Body of pancreas (tissue), 4 donors: ENCODE results near the gene ASCC2. TPM values are rescaled to one million over a fixed set of nuclear protein-coding genes. Genes with fewer than 3 reads are reported as not detected.

ENCODE experiments used
- ATAC-seq: fragments of 150-250 bp; one replicate; pipeline ENCODE4 v1.9.1; 2016
- DNase-seq, 4 donors: peaks; one replicate each; pipeline ENCODE4 v3.0.0-alpha.2; 2019
- H3K27ac ChIP-seq, 4 donors: fragments of 200-600 bp; sonication (generic); 1 replicate in 3 of 4; 2 replicates in 1 of 4; pipeline versions ENCODE4 v1.5.1 to v1.6.1; 2016 to 2019; ENCODE audit warnings: mild to moderate bottlenecking in 1 of 4, mixed read lengths in 1 of 4, moderate library complexity in 1 of 4
- H3K27me3 ChIP-seq, 2 donors: fragments of 200-600 bp; sonication (generic); one replicate each; pipeline ENCODE4 v1.6.0; 2016; ENCODE audit warnings: mild to moderate bottlenecking in 1 of 2
- H3K36me3 ChIP-seq, 2 donors: fragments of 200-600 bp; sonication (generic); replicated peaks in 1 of 2; 2 replicates each; pipeline ENCODE4 v1.5.1; 2016; ENCODE audit warnings: low read depth in 2 of 2; ENCODE audit not compliant: insufficient read depth in 1 of 2
- H3K4me1 ChIP-seq: fragments of 200-600 bp; sonication (generic); one replicate; pipeline ENCODE4 v1.6.0; 2016
- H3K4me3 ChIP-seq, 2 donors: fragments of 200-600 bp; sonication (generic); 1 replicate in 1 of 2; 2 replicates in 1 of 2; pipeline ENCODE4 v1.5.1; 2016 to 2019
- H3K9me3 ChIP-seq, 3 donors: fragments of 200-600 bp; sonication (generic); 1 replicate in 2 of 3; 2 replicates in 1 of 3; pipeline ENCODE4 v1.5.1; 2016
- CTCF ChIP-seq, 7 experiments: fragments of 450-650 bp in 4 of 7; fragments of 200-600 bp in 3 of 7; sonication (generic) in 3 of 7; IDR thresholded peaks; one replicate each; pipeline ENCODE4 v1.5.1; 2016 to 2019; ENCODE audit warnings: antibody characterized with exemption in 7 of 7
- POLR2A ChIP-seq, 3 donors: fragments of 450-650 bp; IDR thresholded peaks; one replicate each; pipeline ENCODE4 v1.6.1; 2016; ENCODE audit warnings: antibody characterized with exemption in 3 of 3, mild to moderate bottlenecking in 2 of 3
- WGBS, 2 donors: methylation state at CpG; one replicate each; pipeline ENCODE4 v1.1.5; 2017; 5-methylcytosine and 5-hydroxymethylcytosine counted together
- intact Hi-C: fragments of 100-400 bp; cut with DNase I; formaldehyde crosslinking; loops from one replicate; pipeline ENCODE4 v1.15.1; 2023
- total RNA-seq, 2 donors: library from RNA; depleted of rRNA; stranded (reverse); fragments of >200 nt; gene quantifications; one replicate each; pipeline ENCODE4 v1.1.0, GENCODE V29; 2016

Gene ASCC2
- total RNA-seq, 2 donors from 2014 or later, result 34.3 to 42.0 TPM

GRCh38 chr22:29806196-29806595 is 31.9 kb downstream of the ASCC2 start:
- H3K27ac ChIP-seq, result no peak overlapping the region
- H3K27me3 ChIP-seq, result no peaks in the 10 kb centered on the region
- DNase-seq (no peak), ATAC-seq (no peak)
- no peaks in the 10 kb centered on the region for H3K9me3 ChIP-seq
- 86 to 91% methylated on average over 1 to 6 of the region's 6 CpGs for WGBS, 2 donors
- peaks cover 12 to 31% of the 10 kb centered on the region in 2 donors for H3K36me3 ChIP-seq
- intact Hi-C loops, result no loop called here
- TF ChIP-seq CTCF (IDR thresholded peaks at IDR 0.05) (no peak), POLR2A (IDR thresholded peaks at IDR 0.05) (no peak)
- no peak overlapping the region for H3K4me3 ChIP-seq
- no peaks in the 10 kb centered on the region for H3K4me1 ChIP-seq

GRCh38 chr22:29804985-29805384 is 33.1 kb downstream of the ASCC2 start:
- ATAC-seq (no peak), DNase-seq (no peak)
- no peak overlapping the region for H3K27ac ChIP-seq
- H3K4me3 ChIP-seq, result no peak overlapping the region
- TF ChIP-seq CTCF (IDR thresholded peaks at IDR 0.05) (no peak), POLR2A (IDR thresholded peaks at IDR 0.05) (no peak)
- H3K4me1 ChIP-seq, result peaks cover 2% of the 10 kb centered on the region
- H3K9me3 ChIP-seq, result no peaks in the 10 kb centered on the region
- 95% methylated on average over 2 of the region's 2 CpGs; no CpG with 5 or more reads in 1 of the 2 donors for WGBS, 2 donors
- peaks cover 12 to 28% of the 10 kb centered on the region in 2 donors for H3K36me3 ChIP-seq
- H3K27me3 ChIP-seq, result no peaks in the 10 kb centered on the region
- intact Hi-C loops, result no loop called here

- no peak for DNase-seq
- intact Hi-C loops, result no loop called here
- no peak for ATAC-seq
- 85% methylated on average over 2 of the region's 2 CpGs for WGBS, 2 donors
- peaks cover 12 to 28% of the 10 kb centered on the region in 2 donors for H3K36me3 ChIP-seq
- peaks cover 19% of the 10 kb centered on the region for H3K4me1 ChIP-seq
- TF ChIP-seq CTCF (IDR thresholded peaks at IDR 0.05), result no peak
- no peak for TF ChIP-seq POLR2A (IDR thresholded peaks at IDR 0.05)
- H3K9me3 ChIP-seq, result no peaks in the 10 kb centered on the region
- H3K27ac ChIP-seq, result no peak overlapping the region
- H3K27me3 ChIP-seq, result no peaks in the 10 kb centered on the region
- H3K4me3 ChIP-seq, result no peak overlapping the region
Measured at GRCh38 chr22:29803190-29803589, 34.9 kb downstream of the ASCC2 start.

- 84 to 85% methylated on average over 8 of the region's 8 CpGs for WGBS, 2 donors
- Histone ChIP-seq H3K27ac (peak overlapping the region in 2 of 4 donors; percentile 45 to 85), H3K36me3 (peaks cover 12 to 24% of the 10 kb centered on the region in 2 donors), H3K4me1 (peaks cover 30% of the 10 kb centered on the region), H3K9me3 (no peaks in the 10 kb centered on the region), H3K27me3 (no peaks in the 10 kb centered on the region), H3K4me3 (no peak overlapping the region)
- intact Hi-C loops, result no loop called here
- ATAC-seq (no peak), DNase-seq (no peak)
- TF ChIP-seq CTCF (IDR thresholded peaks at IDR 0.05) (no peak), POLR2A (IDR thresholded peaks at IDR 0.05) (no peak)
Measured at GRCh38 chr22:29801796-29802195, 36.3 kb downstream of the ASCC2 start.

- H3K4me1 ChIP-seq, result peaks cover 37% of the 10 kb centered on the region
- no peak for ATAC-seq
Measured at GRCh38 chr22:29801153-29801552, 36.9 kb downstream of the ASCC2 start.

More at GRCh38 chr22:29801153-29801552, 36.9 kb downstream of the ASCC2 start:
- Histone ChIP-seq H3K9me3 (no peaks in the 10 kb centered on the region), H3K27ac (peak overlapping the region; percentile 7 to 85 (median 40)), H3K27me3 (no peaks in the 10 kb centered on the region), H3K4me3 (no peak overlapping the region), H3K36me3 (peaks cover 7 to 20% of the 10 kb centered on the region in 2 donors)
- intact Hi-C loops, result no loop called here
- DNase-seq, result no peak
- WGBS, 2 donors, result 57 to 79% methylated on average over 5 of the region's 5 CpGs
- TF ChIP-seq POLR2A (IDR thresholded peaks at IDR 0.05) (no peak), CTCF (IDR thresholded peaks at IDR 0.05) (no peak)
